Type B pancreatic cell (in vitro differentiated cells): ENCODE results near the gene STAT6. TPM values are rescaled to one million over a fixed set of nuclear protein-coding genes. Genes with fewer than 3 reads are reported as not detected.
A peak's percentile ranks its signal among the peaks of the same experiment; 100 is the strongest.

ENCODE experiments used
- DNase-seq: peaks from one replicate; pipeline ENCODE4 v3.0.0; 2021; ENCODE audit warnings: mixed read lengths; ENCODE audit not compliant: unreplicated experiment; ENCODE audit errors: extremely low spot score
- H3K27ac Mint-ChIP-seq: 2 replicates; pipeline ENCODE4 v1.8.0; 2021; ENCODE audit warnings: mild to moderate bottlenecking, mixed read lengths
- H3K27me3 Mint-ChIP-seq: 2 replicates; pipeline ENCODE4 v1.8.0; 2021; ENCODE audit warnings: mixed read lengths
- H3K36me3 Mint-ChIP-seq: 2 replicates; pipeline ENCODE4 v1.8.0; 2021; ENCODE audit warnings: mixed read lengths
- H3K4me1 Mint-ChIP-seq: one replicate; pipeline ENCODE4 v1.8.0; 2021; ENCODE audit warnings: mixed read lengths; ENCODE audit not compliant: unreplicated experiment
- H3K4me3 Mint-ChIP-seq: 2 replicates; pipeline ENCODE4 v1.8.0; 2021; ENCODE audit warnings: mild to moderate bottlenecking, mixed read lengths
- H3K9me3 Mint-ChIP-seq: 2 replicates; pipeline ENCODE4 v1.8.0; 2021; ENCODE audit warnings: mixed read lengths
- total RNA-seq: library from RNA; stranded (reverse); gene quantifications from 2 replicates; pipeline ENCODE4 v1.2.1, GENCODE V29; 2021; ENCODE audit warnings: low replicate concordance
- TF ChIP-seq, protein P1 (sequence below): fragments of 200-600 bp; sonication (generic); conservative IDR thresholded peaks from 2 replicates; pipeline ENCODE4 v1.5.0; 2021; ENCODE audit warnings: antibody characterized with exemption, mild to moderate bottlenecking

The STAT6 gene
- total RNA-seq, 1 donor from 2014 or later = 83.4 TPM

DNA sequence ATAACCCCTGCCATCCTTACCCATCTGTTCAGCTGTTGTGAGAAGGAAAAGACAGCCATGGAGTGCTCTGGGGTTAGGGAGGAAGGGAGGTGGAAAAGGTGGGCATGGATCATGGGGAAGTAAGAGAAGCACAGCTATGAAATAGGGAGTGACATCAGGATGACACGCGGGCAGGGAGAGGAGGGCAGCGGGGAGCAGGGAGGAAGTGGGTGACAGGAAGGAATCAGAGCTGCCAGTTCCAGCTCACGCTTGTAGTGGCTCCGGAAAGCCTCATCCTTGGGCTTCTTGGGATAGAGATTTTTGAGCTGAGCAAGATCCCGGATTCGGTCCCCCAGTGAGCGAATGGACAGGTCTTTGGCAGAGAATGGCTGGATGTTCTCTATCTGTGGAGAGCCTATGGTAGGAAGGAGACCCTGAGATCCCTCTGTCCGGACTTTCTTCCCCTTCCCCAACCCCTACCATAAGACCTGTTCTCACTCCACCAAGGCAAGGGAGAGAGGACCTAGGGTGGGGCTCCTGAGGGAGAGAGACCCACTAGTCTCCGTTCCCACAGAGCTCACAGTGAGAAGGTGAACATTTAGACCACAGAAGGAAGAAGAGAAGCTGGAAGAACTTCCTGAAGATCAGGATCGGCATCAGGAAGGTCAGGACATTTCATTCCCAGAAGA lies 12.0 kb downstream of the STAT6 start:
- no peaks in the 10 kb centered on the region for H3K9me3 Mint-ChIP-seq
- no peak for DNase-seq
- peaks cover 18% of the 10 kb centered on the region for H3K4me1 Mint-ChIP-seq
- TF ChIP-seq, protein P1, sequence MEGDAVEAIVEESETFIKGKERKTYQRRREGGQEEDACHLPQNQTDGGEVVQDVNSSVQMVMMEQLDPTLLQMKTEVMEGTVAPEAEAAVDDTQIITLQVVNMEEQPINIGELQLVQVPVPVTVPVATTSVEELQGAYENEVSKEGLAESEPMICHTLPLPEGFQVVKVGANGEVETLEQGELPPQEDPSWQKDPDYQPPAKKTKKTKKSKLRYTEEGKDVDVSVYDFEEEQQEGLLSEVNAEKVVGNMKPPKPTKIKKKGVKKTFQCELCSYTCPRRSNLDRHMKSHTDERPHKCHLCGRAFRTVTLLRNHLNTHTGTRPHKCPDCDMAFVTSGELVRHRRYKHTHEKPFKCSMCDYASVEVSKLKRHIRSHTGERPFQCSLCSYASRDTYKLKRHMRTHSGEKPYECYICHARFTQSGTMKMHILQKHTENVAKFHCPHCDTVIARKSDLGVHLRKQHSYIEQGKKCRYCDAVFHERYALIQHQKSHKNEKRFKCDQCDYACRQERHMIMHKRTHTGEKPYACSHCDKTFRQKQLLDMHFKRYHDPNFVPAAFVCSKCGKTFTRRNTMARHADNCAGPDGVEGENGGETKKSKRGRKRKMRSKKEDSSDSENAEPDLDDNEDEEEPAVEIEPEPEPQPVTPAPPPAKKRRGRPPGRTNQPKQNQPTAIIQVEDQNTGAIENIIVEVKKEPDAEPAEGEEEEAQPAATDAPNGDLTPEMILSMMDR = no peak
- H3K36me3 Mint-ChIP-seq = peaks cover 26% of the 10 kb centered on the region
- H3K27me3 Mint-ChIP-seq = no peaks in the 10 kb centered on the region
- peak overlapping the region; percentile 97 for H3K27ac Mint-ChIP-seq
- no peak overlapping the region for H3K4me3 Mint-ChIP-seq

DNA sequence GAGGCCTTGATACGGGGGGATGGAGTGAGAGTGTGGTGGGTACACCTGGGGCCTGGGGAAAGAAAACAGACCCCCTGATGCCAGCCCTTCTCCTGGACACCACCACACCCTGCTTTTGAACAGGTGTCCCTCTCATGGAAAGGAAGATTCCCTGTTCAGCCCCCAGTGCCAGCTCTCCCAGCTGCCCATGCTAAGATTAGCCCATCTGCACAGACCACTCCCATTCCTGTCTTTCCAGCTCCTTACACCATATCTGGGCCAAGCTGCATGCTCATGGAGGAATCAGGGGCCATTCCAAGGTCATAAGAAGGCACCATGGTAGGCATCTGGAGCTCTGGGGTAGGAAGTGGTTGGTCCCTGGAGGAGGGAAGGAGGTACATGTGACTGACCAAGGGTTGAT lies 12.6 kb downstream of the STAT6 start:
- Mint-ChIP-seq H3K27me3 (no peaks in the 10 kb centered on the region), H3K4me3 (no peak overlapping the region), H3K27ac (peak overlapping the region; percentile 97), H3K9me3 (no peaks in the 10 kb centered on the region), H3K4me1 (peaks cover 22% of the 10 kb centered on the region), H3K36me3 (peaks cover 26% of the 10 kb centered on the region)
- TF ChIP-seq, protein P1 = no peak
- no peak for DNase-seq

DNA sequence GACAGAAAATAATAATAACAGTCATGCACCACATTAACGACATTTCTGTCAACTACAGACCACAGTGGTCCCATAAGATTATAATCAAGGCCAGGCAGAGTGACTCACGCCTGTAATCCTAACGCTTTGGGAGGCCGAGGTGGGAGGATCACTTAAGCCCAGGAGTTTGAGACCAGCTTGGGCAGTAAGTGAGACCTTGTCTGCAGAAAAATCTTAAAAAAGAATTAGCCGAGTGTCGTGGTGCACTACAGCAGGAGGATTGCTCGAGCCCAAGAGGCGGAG lies 13.7 kb downstream of the STAT6 start:
- DNase-seq = no peak
- Mint-ChIP-seq H3K36me3 (peaks cover 26% of the 10 kb centered on the region), H3K27ac (peak overlapping the region; percentile 97), H3K4me1 (peaks cover 30% of the 10 kb centered on the region), H3K9me3 (no peaks in the 10 kb centered on the region), H3K4me3 (no peak overlapping the region), H3K27me3 (no peaks in the 10 kb centered on the region)
- TF ChIP-seq, protein P1 = no peak

DNA sequence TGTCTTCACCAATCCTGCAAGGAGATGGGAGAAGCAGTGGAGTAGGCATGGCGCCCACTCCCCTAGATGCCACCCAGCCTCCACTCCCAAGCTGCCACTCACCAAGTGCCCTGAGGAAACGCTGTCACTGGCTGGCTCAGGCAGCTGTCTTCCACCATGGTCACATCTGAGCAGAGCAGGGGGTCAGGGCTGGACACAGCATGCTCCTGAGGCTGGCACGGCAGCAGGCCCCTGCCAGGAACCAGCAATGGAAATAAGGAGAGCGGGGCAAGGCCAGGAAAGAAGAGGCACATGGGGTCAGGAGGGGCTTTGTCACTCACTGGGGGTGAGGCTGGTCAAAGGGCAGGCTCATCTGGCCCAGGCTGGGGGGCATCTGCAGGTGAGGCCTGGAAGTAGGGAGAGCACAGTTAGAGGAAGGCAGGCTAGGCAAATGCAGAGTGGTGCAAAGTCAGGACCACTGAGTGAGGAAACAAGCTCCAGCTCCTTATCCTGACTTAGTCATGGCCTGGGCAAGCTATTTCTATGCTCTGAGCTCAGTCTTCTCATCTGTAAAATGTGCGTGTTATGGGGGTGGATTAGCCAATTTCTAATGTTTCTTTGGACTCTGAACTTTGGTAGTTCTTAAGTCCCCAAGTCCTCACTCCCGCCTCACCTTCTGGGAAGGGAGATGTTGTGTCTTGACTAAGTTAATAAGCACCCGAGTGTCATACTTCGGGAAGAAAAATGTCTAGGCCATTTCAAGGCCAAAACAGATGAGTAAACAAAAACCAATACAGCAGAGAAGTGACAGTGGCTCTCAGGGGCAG lies 14.2 kb downstream of the STAT6 start:
- H3K27ac Mint-ChIP-seq = peak overlapping the region; percentile 97
- H3K9me3 Mint-ChIP-seq = no peaks in the 10 kb centered on the region
- TF ChIP-seq, protein P1 = no peak
- H3K4me1 Mint-ChIP-seq = peaks cover 31% of the 10 kb centered on the region
- DNase-seq = no peak
- H3K36me3 Mint-ChIP-seq = peaks cover 26% of the 10 kb centered on the region
- no peak overlapping the region for H3K4me3 Mint-ChIP-seq
- H3K27me3 Mint-ChIP-seq = no peaks in the 10 kb centered on the region

- TF ChIP-seq, protein P1 = no peak
- Mint-ChIP-seq H3K9me3 (no peaks in the 10 kb centered on the region), H3K4me1 (peaks cover 33% of the 10 kb centered on the region), H3K4me3 (peak overlapping the region; percentile 75), H3K36me3 (peaks cover 26% of the 10 kb centered on the region), H3K27me3 (no peaks in the 10 kb centered on the region), H3K27ac (peak overlapping the region; percentile 97)
- DNase-seq = no peak
Observed at GRCh38 chr12:57096099-57096572, 15.0 kb downstream of the STAT6 start.
